ENCODE data around the gene BRSK2. TPM values are rescaled to one million over a fixed set of nuclear protein-coding genes. Genes with fewer than 3 reads are reported as not detected.

The BRSK2 gene
- total RNA-seq, 6 donors from 2014 or later, result 0.11 to 0.54 (median 0.25) TPM; not detected in 2

DNA sequence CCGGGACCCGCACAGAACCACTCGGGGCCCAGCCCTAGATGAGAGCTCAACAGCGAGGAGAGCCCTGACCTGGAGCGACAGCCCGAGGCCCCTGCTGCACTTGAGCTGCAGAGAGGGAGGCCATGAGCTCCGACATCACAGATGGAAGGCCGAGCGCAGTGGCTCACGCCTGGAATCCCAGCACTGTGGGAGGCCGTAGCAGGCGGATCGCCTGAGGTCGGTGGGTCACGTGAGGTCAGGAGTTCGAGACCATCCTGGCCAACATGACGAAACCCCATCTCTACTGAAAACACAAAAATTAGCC, 13.8 kb upstream of the BRSK2 start:
- TF ChIP-seq POLR2AphosphoS5 (IDR thresholded peaks at IDR 0.05), result no peak
- TF ChIP-seq, protein P1, sequence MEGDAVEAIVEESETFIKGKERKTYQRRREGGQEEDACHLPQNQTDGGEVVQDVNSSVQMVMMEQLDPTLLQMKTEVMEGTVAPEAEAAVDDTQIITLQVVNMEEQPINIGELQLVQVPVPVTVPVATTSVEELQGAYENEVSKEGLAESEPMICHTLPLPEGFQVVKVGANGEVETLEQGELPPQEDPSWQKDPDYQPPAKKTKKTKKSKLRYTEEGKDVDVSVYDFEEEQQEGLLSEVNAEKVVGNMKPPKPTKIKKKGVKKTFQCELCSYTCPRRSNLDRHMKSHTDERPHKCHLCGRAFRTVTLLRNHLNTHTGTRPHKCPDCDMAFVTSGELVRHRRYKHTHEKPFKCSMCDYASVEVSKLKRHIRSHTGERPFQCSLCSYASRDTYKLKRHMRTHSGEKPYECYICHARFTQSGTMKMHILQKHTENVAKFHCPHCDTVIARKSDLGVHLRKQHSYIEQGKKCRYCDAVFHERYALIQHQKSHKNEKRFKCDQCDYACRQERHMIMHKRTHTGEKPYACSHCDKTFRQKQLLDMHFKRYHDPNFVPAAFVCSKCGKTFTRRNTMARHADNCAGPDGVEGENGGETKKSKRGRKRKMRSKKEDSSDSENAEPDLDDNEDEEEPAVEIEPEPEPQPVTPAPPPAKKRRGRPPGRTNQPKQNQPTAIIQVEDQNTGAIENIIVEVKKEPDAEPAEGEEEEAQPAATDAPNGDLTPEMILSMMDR (IDR thresholded peaks at IDR 0.05), result no peak
- no peak for TF ChIP-seq POLR2A (IDR thresholded peaks at IDR 0.05)
- TF ChIP-seq EP300 (IDR thresholded peaks at IDR 0.05), result no peak
- ATAC-seq (ENCODE audit: low FRiP score in 2 of 2), result no peak
- H3K27ac ChIP-seq, result no peak overlapping the region
- WGBS, 2 donors, result 85 to 87% methylated on average over 8 to 17 of the region's 17 CpGs
- no peaks in the 10 kb centered on the region for H3K36me3 ChIP-seq
- DNase-seq, result no peak
- H3K9me3 ChIP-seq, result no peaks in the 10 kb centered on the region
- H3K27me3 ChIP-seq, result no peaks in the 10 kb centered on the region
- no peaks in the 10 kb centered on the region for H3K4me1 ChIP-seq
- no peak overlapping the region for H3K4me3 ChIP-seq

DNA sequence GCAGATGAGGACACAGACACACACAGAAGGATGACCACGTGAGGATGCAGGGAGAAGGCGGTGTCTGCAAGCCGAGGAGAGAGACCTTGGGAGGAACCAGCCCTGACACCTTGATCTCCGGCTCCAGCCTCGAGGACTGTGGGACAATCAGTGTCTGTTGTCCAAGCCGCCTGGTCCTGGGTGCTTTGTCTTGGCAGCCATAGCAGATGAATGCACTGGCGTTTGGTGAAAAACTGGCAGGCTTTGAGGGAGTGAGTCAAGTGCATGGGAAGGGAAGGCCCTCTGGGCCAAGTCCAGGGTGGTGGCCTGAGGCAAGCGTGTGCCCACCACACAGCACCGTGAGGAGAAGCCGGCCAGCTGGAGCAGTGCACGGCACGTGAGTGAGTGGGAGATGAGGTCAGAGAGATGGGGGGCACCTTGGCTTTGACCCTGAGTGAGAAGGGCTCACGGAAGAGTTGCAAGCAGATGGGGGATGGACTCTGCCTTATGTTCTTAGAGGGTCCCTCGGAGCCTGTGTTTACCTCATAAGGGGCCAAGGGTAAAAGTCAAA, 12.4 kb upstream of the BRSK2 start:
- no peak for TF ChIP-seq POLR2AphosphoS5 (IDR thresholded peaks at IDR 0.05)
- TF ChIP-seq, protein P1 (IDR thresholded peaks at IDR 0.05), result no peak
- 71 to 78% methylated on average over 14 of the region's 14 CpGs for WGBS, 2 donors
- no peak overlapping the region for H3K4me3 ChIP-seq
- H3K27me3 ChIP-seq, result peaks cover 0 to 2% (median 0%) of the 10 kb centered on the region in 4 donors
- DNase-seq (no peak), ATAC-seq (ENCODE audit: low FRiP score in 2 of 2) (no peak)
- no peaks in the 10 kb centered on the region for H3K9me3 ChIP-seq
- no peaks in the 10 kb centered on the region for H3K36me3 ChIP-seq
- H3K27ac ChIP-seq, result no peak overlapping the region
- H3K4me1 ChIP-seq, result no peaks in the 10 kb centered on the region

DNA sequence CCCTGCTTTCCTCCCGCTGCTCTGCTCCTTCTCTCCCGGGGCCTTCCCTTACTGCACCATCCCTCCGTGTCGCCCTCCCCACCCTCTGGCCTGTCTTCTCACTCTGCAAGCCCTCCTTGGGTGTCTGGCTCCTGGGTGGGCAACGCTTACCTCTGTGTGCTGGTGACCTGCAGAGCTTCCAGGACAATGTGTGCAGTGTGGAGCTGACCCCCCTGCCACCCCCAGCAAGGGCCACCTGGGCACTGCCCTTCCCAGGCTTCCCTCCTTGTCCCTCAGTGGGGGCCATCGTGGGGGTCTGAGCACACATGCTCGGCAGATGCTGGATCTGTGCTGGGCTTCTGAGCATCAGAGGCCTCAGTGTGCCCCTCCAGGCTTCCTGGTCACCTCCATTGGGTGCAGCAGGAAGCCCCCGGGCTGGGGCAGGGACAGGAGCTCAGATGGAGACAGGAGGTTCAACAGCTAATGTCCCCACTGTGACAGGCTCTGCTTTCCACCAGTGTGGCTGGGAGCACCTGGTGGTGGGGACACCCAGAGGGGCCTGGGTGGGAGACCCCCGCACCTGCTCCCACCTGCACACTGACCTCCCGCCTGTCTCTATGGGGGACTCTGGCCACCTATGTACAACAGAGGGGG, 7.8 kb upstream of the BRSK2 start:
- 70 to 79% methylated on average over 6 to 10 of the region's 10 CpGs for WGBS, 2 donors
- DNase-seq (peak in 1 of 2 donors; percentile 43), ATAC-seq (ENCODE audit: low FRiP score in 2 of 2) (peak in 1 of 2 donors; percentile 42)

DNA sequence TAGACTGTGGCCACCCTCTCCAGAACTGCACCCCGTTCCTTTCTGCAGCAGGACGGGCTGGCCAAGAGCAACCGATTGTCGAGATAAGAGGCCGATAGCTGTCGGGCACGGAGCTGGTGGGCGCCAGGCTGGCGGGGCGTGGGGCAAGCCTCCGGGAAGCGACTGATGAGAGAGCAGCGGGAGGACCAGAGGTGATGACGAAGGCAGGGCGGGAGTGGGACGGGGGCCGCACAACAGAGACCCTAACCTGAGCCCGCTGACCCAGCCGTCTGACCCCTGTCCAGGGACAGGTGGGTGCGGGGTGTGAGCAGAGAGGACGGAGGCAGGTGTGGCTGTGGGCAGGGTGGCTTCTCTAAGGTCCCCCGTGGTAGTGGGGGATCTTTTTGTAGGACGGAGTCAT, 7.3 kb upstream of the BRSK2 start:
- Histone ChIP-seq H3K9me3 (no peaks in the 10 kb centered on the region), H3K36me3 (no peaks in the 10 kb centered on the region), H3K27me3 (peaks cover 0 to 2% (median 0%) of the 10 kb centered on the region in 4 donors), H3K4me1 (peaks cover 0 to 14% (median 5%) of the 10 kb centered on the region in 4 donors), H3K27ac (peak overlapping the region in 2 of 4 donors; percentile 60 to 71), H3K4me3 (no peak overlapping the region)
- WGBS, 2 donors, result 54 to 55% methylated on average over 23 of the region's 23 CpGs
- TF ChIP-seq EP300 (IDR thresholded peaks at IDR 0.05) (no peak), POLR2AphosphoS5 (IDR thresholded peaks at IDR 0.05) (no peak), POLR2A (IDR thresholded peaks at IDR 0.05) (no peak)
- peak in 1 of 2 donors; percentile 86 for DNase-seq
- peak in 1 of 2 donors; percentile 5 for ATAC-seq (ENCODE audit: low FRiP score in 2 of 2)

More for the DNA sequence above, 7.8 kb upstream of the BRSK2 start:
- no peaks in the 10 kb centered on the region for H3K9me3 ChIP-seq
- peaks cover 0 to 2% (median 0%) of the 10 kb centered on the region in 4 donors for H3K27me3 ChIP-seq
- TF ChIP-seq POLR2AphosphoS5 (IDR thresholded peaks at IDR 0.05) (no peak), EP300 (IDR thresholded peaks at IDR 0.05) (no peak), POLR2A (IDR thresholded peaks at IDR 0.05) (no peak)
- TF ChIP-seq, protein P1 (IDR thresholded peaks at IDR 0.05), result no peak
- H3K4me1 ChIP-seq, result peaks cover 0 to 14% (median 5%) of the 10 kb centered on the region in 4 donors
- no peak overlapping the region for H3K27ac ChIP-seq
- H3K36me3 ChIP-seq, result no peaks in the 10 kb centered on the region
- H3K4me3 ChIP-seq, result no peak overlapping the region

DNA sequence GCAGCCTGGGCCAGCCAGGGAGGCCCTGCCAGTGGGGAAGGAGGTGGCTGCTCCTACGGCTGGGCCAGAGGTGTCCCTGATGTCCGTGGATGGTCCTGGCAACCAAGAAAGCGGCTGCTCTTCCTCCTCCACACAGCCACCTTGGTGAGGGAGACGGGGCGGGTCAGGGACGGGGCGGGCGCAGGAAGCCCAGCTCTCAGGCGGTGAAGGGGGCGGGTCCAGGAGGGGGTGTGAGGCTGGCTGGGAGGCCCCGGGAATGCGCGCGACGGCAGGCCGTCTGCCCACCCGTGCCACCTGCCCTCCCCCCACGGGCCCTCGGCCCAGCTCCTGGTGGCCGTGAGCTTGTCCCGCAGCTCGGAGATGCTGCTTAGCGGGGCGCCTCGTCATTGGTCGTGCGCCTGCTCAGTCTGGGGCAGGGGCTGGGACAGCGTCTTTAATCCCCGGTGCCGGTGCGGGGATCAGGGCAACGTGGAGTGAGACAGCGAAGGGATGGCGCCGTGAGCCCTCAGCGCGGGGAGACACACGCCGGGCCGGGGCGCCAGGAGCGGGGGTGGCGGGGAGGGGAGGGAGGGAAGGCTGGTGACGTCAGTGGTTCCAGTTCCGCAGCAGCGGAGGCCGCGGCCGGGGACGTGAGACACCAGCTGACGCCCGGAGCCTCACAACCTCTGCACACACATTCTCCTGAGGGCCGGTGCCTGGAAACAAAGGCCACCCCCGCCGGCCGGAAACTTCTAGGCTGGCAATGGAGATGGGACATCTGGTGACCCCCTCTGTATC, 6.7 kb upstream of the BRSK2 start:
- no peaks in the 10 kb centered on the region for H3K36me3 ChIP-seq
- H3K9me3 ChIP-seq, result no peaks in the 10 kb centered on the region
- TF ChIP-seq POLR2A (IDR thresholded peaks at IDR 0.05) (peak in 2 of 4 donors; percentile 20 to 21), EP300 (IDR thresholded peaks at IDR 0.05) (no peak)
- TF ChIP-seq, protein P1 (IDR thresholded peaks at IDR 0.05), result peak in 1 of 6 experiments; percentile 45
- peak overlapping the region; percentile 45 to 84 (median 66) for H3K27ac ChIP-seq
- H3K4me1 ChIP-seq, result peaks cover 0 to 14% (median 5%) of the 10 kb centered on the region in 4 donors
- 2 to 3% methylated on average over 4 to 9 of the region's 56 CpGs for WGBS, 2 donors
- H3K27me3 ChIP-seq, result peaks cover 0 to 2% (median 0%) of the 10 kb centered on the region in 4 donors
- H3K4me3 ChIP-seq, result peak overlapping the region; percentile 40 to 60 (median 54)
- ATAC-seq (ENCODE audit: low FRiP score in 2 of 2) (peak; percentile 76 to 94), DNase-seq (peak; percentile 90 to 95)

All from upper lobe of left lung (tissue), 6 donors.